ENCODE data around the gene ZDHHC21.

Gene ZDHHC21

DNA sequence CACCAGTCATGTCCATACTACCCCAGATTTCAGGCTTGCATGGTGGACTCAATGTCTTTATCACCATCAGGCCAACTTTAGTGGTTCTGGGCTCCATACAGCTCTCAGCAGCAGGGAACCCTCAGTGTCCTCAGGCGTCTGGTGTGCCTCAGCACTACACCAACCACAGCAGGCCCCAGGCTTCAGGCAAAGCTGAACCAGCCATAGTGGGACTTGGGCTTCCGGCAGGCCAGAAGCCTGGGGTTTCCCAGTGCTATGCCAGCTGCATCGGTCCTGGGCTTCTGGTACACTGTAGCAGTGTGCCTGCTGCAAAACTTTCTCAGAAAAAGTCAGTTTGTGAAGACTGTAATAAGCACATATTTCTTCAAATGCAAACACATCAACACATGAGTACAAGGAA lies 11.0 kb upstream of the ZDHHC21 start:
- peaks cover 3% of the 10 kb centered on the region for H3K9me3 ChIP-seq (ENCODE audit: severe bottlenecking)
- TF ChIP-seq, protein P1, sequence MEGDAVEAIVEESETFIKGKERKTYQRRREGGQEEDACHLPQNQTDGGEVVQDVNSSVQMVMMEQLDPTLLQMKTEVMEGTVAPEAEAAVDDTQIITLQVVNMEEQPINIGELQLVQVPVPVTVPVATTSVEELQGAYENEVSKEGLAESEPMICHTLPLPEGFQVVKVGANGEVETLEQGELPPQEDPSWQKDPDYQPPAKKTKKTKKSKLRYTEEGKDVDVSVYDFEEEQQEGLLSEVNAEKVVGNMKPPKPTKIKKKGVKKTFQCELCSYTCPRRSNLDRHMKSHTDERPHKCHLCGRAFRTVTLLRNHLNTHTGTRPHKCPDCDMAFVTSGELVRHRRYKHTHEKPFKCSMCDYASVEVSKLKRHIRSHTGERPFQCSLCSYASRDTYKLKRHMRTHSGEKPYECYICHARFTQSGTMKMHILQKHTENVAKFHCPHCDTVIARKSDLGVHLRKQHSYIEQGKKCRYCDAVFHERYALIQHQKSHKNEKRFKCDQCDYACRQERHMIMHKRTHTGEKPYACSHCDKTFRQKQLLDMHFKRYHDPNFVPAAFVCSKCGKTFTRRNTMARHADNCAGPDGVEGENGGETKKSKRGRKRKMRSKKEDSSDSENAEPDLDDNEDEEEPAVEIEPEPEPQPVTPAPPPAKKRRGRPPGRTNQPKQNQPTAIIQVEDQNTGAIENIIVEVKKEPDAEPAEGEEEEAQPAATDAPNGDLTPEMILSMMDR (IDR thresholded peaks at IDR 0.05; ENCODE audit: poor library complexity, severe bottlenecking): no peak
- ATAC-seq (ENCODE audit: low read depth): no peak
- H3K4me1 ChIP-seq (ENCODE audit: insufficient read depth, poor library complexity, severe bottlenecking): no peaks in the 10 kb centered on the region
- peaks cover 2% of the 10 kb centered on the region for H3K27me3 ChIP-seq (ENCODE audit: insufficient read depth, poor library complexity, severe bottlenecking)
- H3K36me3 ChIP-seq (ENCODE audit: low read depth): no peaks in the 10 kb centered on the region
- H3K4me3 ChIP-seq (ENCODE audit: severe bottlenecking): no peak overlapping the region
- no peak for DNase-seq (ENCODE audit: low spot score)
- H3K27ac ChIP-seq (ENCODE audit: poor library complexity, severe bottlenecking): no peak overlapping the region

- TF ChIP-seq, protein P1 (IDR thresholded peaks at IDR 0.05; ENCODE audit: poor library complexity, severe bottlenecking): no peak
- Histone ChIP-seq H3K27me3 (ENCODE audit: insufficient read depth, poor library complexity, severe bottlenecking) (peaks cover 4% of the 10 kb centered on the region), H3K4me3 (ENCODE audit: severe bottlenecking) (no peak overlapping the region), H3K9me3 (ENCODE audit: severe bottlenecking) (peaks cover 3% of the 10 kb centered on the region), H3K27ac (ENCODE audit: poor library complexity, severe bottlenecking) (no peak overlapping the region), H3K4me1 (ENCODE audit: insufficient read depth, poor library complexity, severe bottlenecking) (no peaks in the 10 kb centered on the region), H3K36me3 (ENCODE audit: low read depth) (no peaks in the 10 kb centered on the region)
- ATAC-seq (ENCODE audit: low read depth) (no peak), DNase-seq (ENCODE audit: low spot score) (no peak)
These were observed 9.0 kb upstream of the ZDHHC21 start for GRCh38 chr9:14702200-14702720.

DNA sequence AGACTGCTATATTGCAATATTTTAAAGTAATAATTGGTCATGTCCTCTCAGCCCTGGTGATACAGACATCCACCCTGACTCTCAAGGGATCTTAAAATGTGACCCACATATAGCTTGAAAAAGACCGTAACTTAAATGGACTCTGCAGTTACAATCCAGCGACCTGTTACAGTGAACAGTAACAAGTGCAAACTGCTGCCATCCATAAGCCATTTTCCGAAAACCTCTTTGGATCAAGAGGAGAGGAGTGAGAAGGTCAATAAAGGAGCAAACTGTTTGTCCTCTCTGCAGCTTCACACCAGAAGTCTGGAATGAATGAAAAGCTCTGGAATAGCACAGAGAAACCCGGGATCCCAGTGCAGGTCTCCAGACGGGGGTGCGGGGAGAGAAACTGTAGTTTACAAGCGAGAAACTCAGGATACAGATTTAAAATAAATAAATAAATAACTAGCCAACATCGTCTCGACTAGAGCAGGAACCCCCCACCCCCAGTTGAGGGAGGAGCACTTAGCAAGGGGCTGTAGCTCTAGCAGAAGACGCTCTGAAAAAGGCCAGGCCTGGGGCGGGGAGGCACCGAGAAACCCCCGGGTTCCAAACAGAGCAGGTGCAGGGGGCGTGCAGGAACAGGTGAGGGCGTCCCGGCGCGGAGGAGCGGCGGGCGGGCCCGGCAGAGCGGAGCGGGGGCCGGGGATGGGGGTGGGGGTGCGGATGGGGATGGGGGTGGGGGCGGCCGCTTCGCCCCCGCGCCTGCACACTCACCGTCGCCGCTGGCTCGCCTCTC lies 572 bp downstream of the ZDHHC21 start:
- H3K27me3 ChIP-seq (ENCODE audit: insufficient read depth, poor library complexity, severe bottlenecking): no peaks in the 10 kb centered on the region
- no peak overlapping the region for H3K27ac ChIP-seq (ENCODE audit: poor library complexity, severe bottlenecking)
- peak overlapping the region; percentile 54 for H3K4me3 ChIP-seq (ENCODE audit: severe bottlenecking)
- peaks cover 15% of the 10 kb centered on the region for H3K36me3 ChIP-seq (ENCODE audit: low read depth)
- TF ChIP-seq, protein P1 (IDR thresholded peaks at IDR 0.05; ENCODE audit: poor library complexity, severe bottlenecking): no peak
- no peaks in the 10 kb centered on the region for H3K9me3 ChIP-seq (ENCODE audit: severe bottlenecking)
- no peak for DNase-seq (ENCODE audit: low spot score)
- peak; percentile 55; the same call in 2 of the 3 replicates for ATAC-seq (ENCODE audit: low read depth)
- peaks cover 15% of the 10 kb centered on the region for H3K4me1 ChIP-seq (ENCODE audit: insufficient read depth, poor library complexity, severe bottlenecking)

DNA sequence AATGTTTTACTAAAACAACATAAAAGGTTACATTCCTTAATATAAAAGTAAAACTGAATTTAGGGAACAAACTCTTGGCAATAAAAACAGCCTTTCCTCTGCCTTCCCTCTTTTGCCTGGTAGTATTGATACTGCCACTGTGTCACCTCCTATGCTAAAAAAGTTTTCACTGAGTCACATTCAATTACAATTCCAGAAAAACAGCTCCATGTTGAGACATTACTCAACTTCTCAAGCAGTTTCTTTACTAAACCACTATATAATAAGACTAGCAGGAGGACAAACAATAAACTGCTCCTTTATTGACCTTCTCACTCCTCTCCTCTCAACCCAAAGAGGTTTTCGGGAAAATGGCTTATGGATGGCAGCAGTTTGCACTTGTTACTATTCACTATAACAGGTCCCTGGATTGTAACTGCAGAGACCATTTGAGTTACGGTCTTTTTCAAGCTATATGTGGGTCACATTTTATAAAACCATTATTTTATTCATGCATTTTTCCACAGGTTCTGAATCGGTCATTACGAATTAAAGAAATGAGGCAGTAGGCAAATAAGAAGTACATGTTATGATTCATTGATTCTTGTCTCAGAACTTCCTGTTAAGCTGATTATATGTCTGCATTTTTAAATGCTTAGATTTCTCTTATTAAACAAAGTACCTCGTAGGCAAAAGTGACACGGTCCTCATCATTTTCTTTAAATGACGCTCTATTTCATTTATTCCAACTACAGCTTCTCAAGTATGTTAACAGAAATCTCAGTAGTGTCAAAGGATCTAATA lies 2.1 kb downstream of the ZDHHC21 start:
- Histone ChIP-seq H3K4me3 (ENCODE audit: severe bottlenecking) (no peak overlapping the region), H3K36me3 (ENCODE audit: low read depth) (peaks cover 20% of the 10 kb centered on the region), H3K27me3 (ENCODE audit: insufficient read depth, poor library complexity, severe bottlenecking) (no peaks in the 10 kb centered on the region), H3K9me3 (ENCODE audit: severe bottlenecking) (no peaks in the 10 kb centered on the region), H3K4me1 (ENCODE audit: insufficient read depth, poor library complexity, severe bottlenecking) (peaks cover 18% of the 10 kb centered on the region), H3K27ac (ENCODE audit: poor library complexity, severe bottlenecking) (no peak overlapping the region)
- no peak for ATAC-seq (ENCODE audit: low read depth)
- DNase-seq (ENCODE audit: low spot score): no peak
- TF ChIP-seq, protein P1 (IDR thresholded peaks at IDR 0.05; ENCODE audit: poor library complexity, severe bottlenecking): no peak
